GM12801 (cell line): ENCODE results near the gene PLCG2.

Experiments used
- CTCF ChIP-seq: IDR thresholded peaks from one replicate; pipeline ENCODE4 v1.5.1; 2011; ENCODE audit warnings: control low read depth; ENCODE audit not compliant: insufficient read length; ENCODE audit errors: extremely low read depth

The PLCG2 gene

GRCh38 chr16:81821436-81822128, 42.5 kb downstream of the PLCG2 start:
- TF ChIP-seq CTCF: no peak

GRCh38 chr16:81823111-81823510, 44.0 kb downstream of the PLCG2 start:
- TF ChIP-seq CTCF: no peak

- TF ChIP-seq CTCF: no peak
Observed at GRCh38 chr16:81823734-81824133, 44.6 kb downstream of the PLCG2 start.

- TF ChIP-seq CTCF: no peak
Observed at GRCh38 chr16:81826523-81826922, 47.4 kb downstream of the PLCG2 start.

GRCh38 chr16:81830845-81831540, 51.9 kb downstream of the PLCG2 start:
- no peak for TF ChIP-seq CTCF

GRCh38 chr16:81831722-81832126, 52.6 kb downstream of the PLCG2 start:
- TF ChIP-seq CTCF: no peak

GRCh38 chr16:81832801-81833547, 53.9 kb downstream of the PLCG2 start:
- no peak for TF ChIP-seq CTCF
